Testis (tissue), 2 donors: ENCODE measurements around the gene SEC14L5.

ENCODE experiments used
- POLR2A ChIP-seq: fragments of 450-650 bp; IDR thresholded peaks from one replicate; pipeline ENCODE4 v1.6.1; 2017; ENCODE audit warnings: antibody characterized with exemption, mild to moderate bottlenecking, moderate library complexity
- TF ChIP-seq, protein P1 (sequence below), 3 experiments: fragments of 450-650 bp in 2 of 3; fragments of 200-600 bp in 1 of 3; sonication (generic) in 1 of 3; IDR thresholded peaks; one replicate each; pipeline ENCODE4 v1.5.1; 2016 to 2019; ENCODE audit warnings: antibody characterized with exemption in 3 of 3, mild to moderate bottlenecking in 2 of 3, moderate library complexity in 1 of 3

DNA sequence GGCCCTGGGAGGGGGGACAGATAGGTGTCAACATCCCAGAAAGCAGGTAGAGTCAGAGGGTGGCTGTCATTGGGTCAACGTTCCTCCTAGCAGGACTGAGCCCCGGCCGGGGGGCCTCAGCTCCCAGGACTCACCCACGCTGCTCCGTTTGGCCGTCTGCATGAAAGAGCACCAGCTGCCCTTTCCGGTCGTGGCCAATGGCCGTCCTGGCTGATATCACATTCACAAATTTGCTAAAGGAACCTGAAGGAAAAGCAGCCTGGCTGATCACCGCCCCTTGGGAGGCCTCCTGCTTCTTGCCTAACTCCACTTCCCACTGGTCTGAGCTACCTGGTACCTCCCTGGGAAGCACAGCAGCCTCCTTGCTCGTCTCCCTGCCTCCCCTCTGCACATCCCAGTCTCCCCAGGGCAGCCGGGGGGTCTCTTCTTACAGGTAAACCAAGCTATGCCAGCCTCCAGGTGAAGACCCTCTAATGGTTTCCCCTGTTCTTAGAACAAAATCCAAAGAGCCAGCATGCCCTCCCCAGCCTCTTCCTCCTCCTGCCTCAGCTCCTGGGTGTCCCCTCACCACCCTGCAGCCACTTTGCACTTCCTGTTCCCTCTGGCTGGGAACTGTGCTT is 72.2 kb downstream of the SEC14L5 start:
- TF ChIP-seq, protein P1, sequence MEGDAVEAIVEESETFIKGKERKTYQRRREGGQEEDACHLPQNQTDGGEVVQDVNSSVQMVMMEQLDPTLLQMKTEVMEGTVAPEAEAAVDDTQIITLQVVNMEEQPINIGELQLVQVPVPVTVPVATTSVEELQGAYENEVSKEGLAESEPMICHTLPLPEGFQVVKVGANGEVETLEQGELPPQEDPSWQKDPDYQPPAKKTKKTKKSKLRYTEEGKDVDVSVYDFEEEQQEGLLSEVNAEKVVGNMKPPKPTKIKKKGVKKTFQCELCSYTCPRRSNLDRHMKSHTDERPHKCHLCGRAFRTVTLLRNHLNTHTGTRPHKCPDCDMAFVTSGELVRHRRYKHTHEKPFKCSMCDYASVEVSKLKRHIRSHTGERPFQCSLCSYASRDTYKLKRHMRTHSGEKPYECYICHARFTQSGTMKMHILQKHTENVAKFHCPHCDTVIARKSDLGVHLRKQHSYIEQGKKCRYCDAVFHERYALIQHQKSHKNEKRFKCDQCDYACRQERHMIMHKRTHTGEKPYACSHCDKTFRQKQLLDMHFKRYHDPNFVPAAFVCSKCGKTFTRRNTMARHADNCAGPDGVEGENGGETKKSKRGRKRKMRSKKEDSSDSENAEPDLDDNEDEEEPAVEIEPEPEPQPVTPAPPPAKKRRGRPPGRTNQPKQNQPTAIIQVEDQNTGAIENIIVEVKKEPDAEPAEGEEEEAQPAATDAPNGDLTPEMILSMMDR (IDR thresholded peaks at IDR 0.05) = no peak
- no peak for TF ChIP-seq POLR2A
